Loucy (cell line): Measurements from ENCODE around the gene ZIC4.

Experiments used
- H2AFZ ChIP-seq: fragments of 200-600 bp; sonication (generic); 2 replicates; pipeline ENCODE4 v1.6.0; 2016; ENCODE audit warnings: antibody characterized with exemption, mild to moderate bottlenecking, low read length, moderate library complexity
- H3F3A ChIP-seq: fragments of 200-600 bp; 2 replicates; pipeline ENCODE4 v1.6.0; 2016; ENCODE audit warnings: antibody characterized with exemption, low read depth, mild to moderate bottlenecking
- H3K27me3 ChIP-seq: fragments of 200-600 bp; sonication (generic); 2 replicates; pipeline ENCODE4 v1.6.1; 2014; ENCODE audit warnings: low read length, mild to moderate bottlenecking; ENCODE audit not compliant: insufficient read depth, poor library complexity, severe bottlenecking
- H3K36me3 ChIP-seq: fragments of 200-600 bp; sonication (generic); 2 replicates; pipeline ENCODE4 v1.6.1; 2016; ENCODE audit warnings: low read length; ENCODE audit not compliant: insufficient read depth
- H3K4me1 ChIP-seq: fragments of 200-600 bp; sonication (generic); 2 replicates; pipeline ENCODE4 v1.5.1; 2014; ENCODE audit warnings: low read length, mild to moderate bottlenecking; ENCODE audit not compliant: insufficient read depth, poor library complexity, severe bottlenecking
- H3K4me2 ChIP-seq: fragments of 200-600 bp; sonication (generic); 2 replicates; pipeline ENCODE4 v1.6.0; 2014; ENCODE audit warnings: antibody characterized with exemption, low read length, low read depth, mild to moderate bottlenecking; ENCODE audit not compliant: poor library complexity, severe bottlenecking
- H3K4me3 ChIP-seq: fragments of 200-600 bp; sonication (generic); 2 replicates; pipeline ENCODE4 v1.5.1; 2014; ENCODE audit warnings: low read length, mild to moderate bottlenecking, mixed read lengths; ENCODE audit not compliant: poor library complexity, severe bottlenecking
- H3K79me2 ChIP-seq: fragments of 200-600 bp; sonication (generic); 2 replicates; pipeline ENCODE4 v1.6.1; 2014; ENCODE audit warnings: low read length; ENCODE audit not compliant: insufficient read depth
- H3K9ac ChIP-seq: fragments of 200-600 bp; sonication (generic); 2 replicates; pipeline ENCODE4 v1.6.0; 2014; ENCODE audit warnings: mild to moderate bottlenecking, low read depth, low read length, moderate library complexity; ENCODE audit not compliant: poor library complexity, severe bottlenecking
- H3K9me2 ChIP-seq: fragments of 200-600 bp; sonication (generic); replicated peaks from 2 replicates; pipeline ENCODE4 v1.6.1; 2016; ENCODE audit warnings: low read depth, low read length, mixed read lengths
- H3K9me3 ChIP-seq: fragments of 200-600 bp; sonication (generic); 2 replicates; pipeline ENCODE4 v1.6.1; 2014; ENCODE audit warnings: mild to moderate bottlenecking, antibody characterized with exemption, low read length, low read depth; ENCODE audit not compliant: insufficient read depth
- H4K20me1 ChIP-seq: fragments of 200-600 bp; sonication (generic); 2 replicates; pipeline ENCODE4 v1.6.0; 2014; ENCODE audit warnings: antibody characterized with exemption, low read length, mild to moderate bottlenecking; ENCODE audit not compliant: insufficient read depth, poor library complexity, severe bottlenecking
- EZH2phosphoT487 ChIP-seq: fragments of 200-600 bp; IDR thresholded peaks from 2 replicates; pipeline ENCODE4 v1.6.1; 2018; ENCODE audit warnings: antibody characterized with exemption, mild to moderate bottlenecking, moderate library complexity, borderline replicate concordance
- TF ChIP-seq, protein P1 (sequence below): fragments of 200-600 bp; sonication (generic); conservative IDR thresholded peaks from 2 replicates; pipeline ENCODE4 v1.5.1; 2014; ENCODE audit warnings: mild to moderate bottlenecking, antibody characterized with exemption, low read length

Gene ZIC4

DNA sequence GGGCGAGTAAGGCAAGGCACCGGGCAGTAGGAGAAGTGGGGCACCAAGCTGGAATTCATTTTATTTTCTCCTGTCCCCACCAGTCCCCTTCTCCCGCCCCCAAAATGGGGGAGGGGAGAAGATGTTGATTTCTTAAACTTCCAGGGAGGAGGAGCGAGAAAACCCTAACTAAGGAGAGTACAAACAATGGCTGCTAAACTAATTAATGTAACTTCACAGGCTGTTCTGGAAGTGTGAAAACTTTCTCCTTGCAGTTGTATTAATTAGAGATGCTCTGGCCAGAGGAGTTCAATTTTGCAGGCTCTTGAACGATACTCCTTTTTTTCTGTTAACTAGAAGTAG is 11.5 kb downstream of the ZIC4 start:
- no peaks in the 10 kb centered on the region for H3K9me2 ChIP-seq
- H3K4me1 ChIP-seq = no peaks in the 10 kb centered on the region
- H4K20me1 ChIP-seq = no peaks in the 10 kb centered on the region
- H3K4me2 ChIP-seq = no peak overlapping the region
- no peaks in the 10 kb centered on the region for H3K36me3 ChIP-seq
- H3K79me2 ChIP-seq = no peaks in the 10 kb centered on the region
- no peaks in the 10 kb centered on the region for H3K27me3 ChIP-seq
- no peak overlapping the region for H2AFZ ChIP-seq
- no peaks in the 10 kb centered on the region for H3F3A ChIP-seq
- H3K9me3 ChIP-seq = no peaks in the 10 kb centered on the region
- H3K4me3 ChIP-seq = no peak overlapping the region
- no peak overlapping the region for H3K9ac ChIP-seq
- TF ChIP-seq, protein P1, sequence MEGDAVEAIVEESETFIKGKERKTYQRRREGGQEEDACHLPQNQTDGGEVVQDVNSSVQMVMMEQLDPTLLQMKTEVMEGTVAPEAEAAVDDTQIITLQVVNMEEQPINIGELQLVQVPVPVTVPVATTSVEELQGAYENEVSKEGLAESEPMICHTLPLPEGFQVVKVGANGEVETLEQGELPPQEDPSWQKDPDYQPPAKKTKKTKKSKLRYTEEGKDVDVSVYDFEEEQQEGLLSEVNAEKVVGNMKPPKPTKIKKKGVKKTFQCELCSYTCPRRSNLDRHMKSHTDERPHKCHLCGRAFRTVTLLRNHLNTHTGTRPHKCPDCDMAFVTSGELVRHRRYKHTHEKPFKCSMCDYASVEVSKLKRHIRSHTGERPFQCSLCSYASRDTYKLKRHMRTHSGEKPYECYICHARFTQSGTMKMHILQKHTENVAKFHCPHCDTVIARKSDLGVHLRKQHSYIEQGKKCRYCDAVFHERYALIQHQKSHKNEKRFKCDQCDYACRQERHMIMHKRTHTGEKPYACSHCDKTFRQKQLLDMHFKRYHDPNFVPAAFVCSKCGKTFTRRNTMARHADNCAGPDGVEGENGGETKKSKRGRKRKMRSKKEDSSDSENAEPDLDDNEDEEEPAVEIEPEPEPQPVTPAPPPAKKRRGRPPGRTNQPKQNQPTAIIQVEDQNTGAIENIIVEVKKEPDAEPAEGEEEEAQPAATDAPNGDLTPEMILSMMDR = no peak
- TF ChIP-seq EZH2phosphoT487 = no peak

DNA sequence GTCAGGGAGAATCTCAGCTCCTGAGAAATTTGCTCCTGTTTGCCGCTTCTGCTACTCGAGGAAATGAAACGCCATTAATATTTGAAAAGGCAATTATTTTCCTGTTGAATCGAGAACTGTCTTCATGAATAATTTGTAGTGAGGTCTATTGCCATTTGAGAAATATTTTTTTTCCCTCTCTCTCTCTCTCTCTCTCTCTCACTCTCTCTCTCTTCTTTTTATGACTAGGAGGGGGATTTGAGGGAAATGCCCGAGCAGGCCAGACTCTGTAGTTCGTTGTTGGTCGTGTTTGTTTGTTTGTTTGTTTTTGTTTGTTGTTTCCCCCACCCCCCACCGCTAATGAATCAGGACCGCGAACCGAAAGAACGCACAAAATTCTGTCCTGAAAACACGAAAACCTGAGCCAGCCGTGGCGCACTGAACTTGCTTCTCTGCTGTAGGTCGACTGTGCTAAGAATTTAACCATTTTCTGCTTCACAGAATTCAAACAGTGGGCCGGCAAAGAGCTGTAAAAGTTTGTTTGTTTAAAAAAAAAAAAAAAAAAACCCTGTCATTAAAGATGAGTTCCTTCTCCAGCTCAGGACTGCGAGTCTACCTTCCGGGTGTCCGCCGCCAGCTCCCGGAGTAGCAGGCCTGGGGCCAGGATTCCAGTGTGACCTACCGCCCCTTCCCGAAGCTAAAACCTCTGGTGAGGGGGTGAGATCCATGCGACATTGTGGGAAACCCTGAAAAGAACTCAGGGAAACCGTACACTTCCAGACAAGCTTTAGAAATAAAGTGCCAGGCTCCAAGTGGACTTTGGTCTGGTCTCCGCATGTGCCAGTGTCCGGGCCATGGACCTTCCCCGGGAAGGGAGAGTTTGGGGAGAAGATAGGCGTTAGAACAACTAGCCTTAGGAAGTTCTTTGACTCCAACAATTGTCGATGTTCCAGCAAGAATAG is 12.1 kb downstream of the ZIC4 start:
- Histone ChIP-seq H3K36me3 (no peaks in the 10 kb centered on the region), H3K4me1 (no peaks in the 10 kb centered on the region), H3K4me2 (no peak overlapping the region), H3K79me2 (no peaks in the 10 kb centered on the region), H3F3A (no peaks in the 10 kb centered on the region), H3K9ac (no peak overlapping the region), H2AFZ (no peak overlapping the region), H4K20me1 (no peaks in the 10 kb centered on the region), H3K9me2 (no peaks in the 10 kb centered on the region), H3K4me3 (no peak overlapping the region), H3K27me3 (no peaks in the 10 kb centered on the region), H3K9me3 (no peaks in the 10 kb centered on the region)
- no peak for TF ChIP-seq EZH2phosphoT487
- TF ChIP-seq, protein P1 = no peak

DNA sequence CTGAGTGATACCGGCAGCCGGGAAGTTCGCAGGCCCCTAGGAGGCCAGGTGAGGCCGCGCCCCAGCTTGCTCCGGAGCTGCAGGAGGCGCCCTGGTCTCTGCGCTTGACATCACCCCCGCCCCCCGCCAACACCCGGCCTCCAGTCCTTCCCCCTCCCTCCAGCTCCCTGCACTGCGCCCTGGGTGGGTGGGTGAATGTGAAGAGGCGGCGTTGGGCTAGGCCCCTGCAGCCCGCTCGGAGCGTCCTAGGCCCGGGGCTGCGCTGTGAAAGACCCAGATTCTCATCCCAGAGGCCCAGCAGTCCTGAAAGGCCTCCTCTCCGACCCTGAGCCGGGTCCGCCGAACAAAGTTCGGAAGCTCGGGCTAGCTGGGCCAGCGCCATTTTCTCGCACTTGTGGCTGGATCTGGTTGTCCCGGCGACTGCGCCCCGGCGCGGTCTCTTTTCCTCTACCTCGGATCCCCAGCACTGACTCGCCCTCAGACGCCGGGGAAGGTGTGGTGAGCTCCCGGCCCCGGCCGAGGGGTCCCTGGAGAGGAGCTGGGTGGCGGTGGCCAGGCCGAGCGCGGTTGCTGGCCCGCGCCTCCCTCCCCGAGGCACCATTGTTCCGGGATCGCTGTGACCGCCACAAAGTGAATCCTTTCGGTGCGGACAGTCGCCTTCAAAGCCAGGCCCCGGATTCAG is 12.9 kb downstream of the ZIC4 start:
- H3K79me2 ChIP-seq = no peaks in the 10 kb centered on the region
- no peak overlapping the region for H3K9ac ChIP-seq
- no peaks in the 10 kb centered on the region for H4K20me1 ChIP-seq
- H2AFZ ChIP-seq = no peak overlapping the region
- no peaks in the 10 kb centered on the region for H3K27me3 ChIP-seq
- H3K9me3 ChIP-seq = no peaks in the 10 kb centered on the region
- no peak for TF ChIP-seq EZH2phosphoT487
- TF ChIP-seq, protein P1 = no peak
- no peak overlapping the region for H3K4me3 ChIP-seq
- H3K4me1 ChIP-seq = no peaks in the 10 kb centered on the region
- H3F3A ChIP-seq = no peaks in the 10 kb centered on the region
- H3K36me3 ChIP-seq = no peaks in the 10 kb centered on the region
- H3K4me2 ChIP-seq = no peak overlapping the region
- H3K9me2 ChIP-seq = no peaks in the 10 kb centered on the region
